Gastroesophageal sphincter (tissue), 4 donors: ENCODE results near the gene FADS6. TPM values are rescaled to one million over a fixed set of nuclear protein-coding genes. Genes with fewer than 3 reads are reported as not detected.
"Not testable (repeated sequence)": the region's sequence is repeated elsewhere in the genome, so short reads cannot be mapped to it uniquely, and the experiment has no call there.

ENCODE experiments used
- ATAC-seq: fragments of 150-250 bp; one replicate; pipeline ENCODE4 v1.9.1; 2016; ENCODE audit warnings: mild to moderate bottlenecking, moderate library complexity
- H3K27ac ChIP-seq, 4 donors: fragments of 200-600 bp; sonication (generic) in 3 of 4; 1 replicate in 3 of 4; 2 replicates in 1 of 4; pipeline ENCODE4 v1.5.1; 2016 to 2019
- H3K27me3 ChIP-seq: fragments of 200-600 bp; sonication (generic); one replicate; pipeline ENCODE4 v1.5.1; 2019
- H3K36me3 ChIP-seq, 2 donors: fragments of 200-600 bp; sonication (generic); one replicate each; pipeline ENCODE4 v1.5.1; 2019; ENCODE audit warnings: control low read depth in 1 of 2
- H3K4me1 ChIP-seq, 3 donors: fragments of 200-600 bp; sonication (generic); 1 replicate in 2 of 3; 2 replicates in 1 of 3; pipeline ENCODE4 v1.5.1; 2016 to 2019; ENCODE audit warnings: control low read depth in 2 of 3
- H3K4me3 ChIP-seq, 2 donors: fragments of 200-600 bp; sonication (generic); one replicate each; pipeline ENCODE4 v1.5.1; 2019; ENCODE audit warnings: mild to moderate bottlenecking in 1 of 2, moderate library complexity in 1 of 2
- H3K9me3 ChIP-seq, 3 donors: fragments of 200-600 bp; sonication (generic); one replicate each; pipeline ENCODE4 v1.5.1; 2017 to 2019; ENCODE audit warnings: control low read depth in 2 of 3
- CTCF ChIP-seq, 4 experiments: fragments of 200-600 bp in 2 of 4; fragments of 450-650 bp in 2 of 4; sonication (generic) in 1 of 4; IDR thresholded peaks; one replicate each; pipeline ENCODE4 v1.5.1; 2017 to 2019; ENCODE audit warnings: antibody characterized with exemption in 4 of 4, mild to moderate bottlenecking in 2 of 4, moderate library complexity in 2 of 4
- EP300 ChIP-seq: sonication (generic); formaldehyde crosslinking; IDR thresholded peaks from one replicate; pipeline ENCODE4 v1.6.1; 2017; ENCODE audit warnings: antibody characterized with exemption, mild to moderate bottlenecking
- POLR2A ChIP-seq, 2 donors: fragments of 450-650 bp; IDR thresholded peaks; one replicate each; pipeline ENCODE4 v1.6.1; 2017; ENCODE audit warnings: antibody characterized with exemption in 2 of 2, mild to moderate bottlenecking in 2 of 2, moderate library complexity in 1 of 2
- POLR2AphosphoS5 ChIP-seq: sonication (generic); formaldehyde crosslinking; IDR thresholded peaks from one replicate; pipeline ENCODE4 v1.6.1; 2017; ENCODE audit warnings: antibody characterized with exemption
- WGBS, 2 donors: methylation state at CpG; one replicate each; pipeline ENCODE4 v1.1.5; 2018; ENCODE audit warnings: low coverage in 1 of 2; 5-methylcytosine and 5-hydroxymethylcytosine counted together
- total RNA-seq, 4 donors: library from RNA; depleted of rRNA; stranded (reverse); fragments of >200 nt; gene quantifications; one replicate each; pipeline ENCODE4 v1.1.0, GENCODE V29; 2016

FADS6 gene
- total RNA-seq, 4 donors from 2014 or later = 0.37 TPM; not detected in 3

GRCh38 chr17:74917430-74917829 is 24.0 kb upstream of the FADS6 start:
- ATAC-seq = no peak
- 66% methylated on average over 6 of the region's 10 CpGs; no CpG with 5 or more reads in 1 of the 2 donors for WGBS, 2 donors
- H3K36me3 ChIP-seq = no peaks in the 10 kb centered on the region
- no peak overlapping the region for H3K4me3 ChIP-seq
- H3K9me3 ChIP-seq = no peaks in the 10 kb centered on the region
- H3K4me1 ChIP-seq = peaks cover 0 to 9% (median 0%) of the 10 kb centered on the region in 3 donors
- peaks cover 77% of the 10 kb centered on the region for H3K27me3 ChIP-seq
- no peak for TF ChIP-seq POLR2A (IDR thresholded peaks at IDR 0.05)
- TF ChIP-seq CTCF (IDR thresholded peaks at IDR 0.05) = no peak
- TF ChIP-seq POLR2AphosphoS5 = no peak
- no peak for TF ChIP-seq EP300
- H3K27ac ChIP-seq = no peak overlapping the region

GRCh38 chr17:74916851-74917199 is 23.4 kb upstream of the FADS6 start:
- TF ChIP-seq CTCF (IDR thresholded peaks at IDR 0.05) = no peak
- TF ChIP-seq POLR2A (IDR thresholded peaks at IDR 0.05) = no peak
- TF ChIP-seq EP300 = no peak
- Histone ChIP-seq H3K36me3 (no peaks in the 10 kb centered on the region), H3K4me3 (no peak overlapping the region), H3K9me3 (no peaks in the 10 kb centered on the region), H3K4me1 (peaks cover 0 to 8% (median 0%) of the 10 kb centered on the region in 3 donors), H3K27ac (no peak overlapping the region), H3K27me3 (peaks cover 71% of the 10 kb centered on the region)
- 89% methylated on average over 9 of the region's 11 CpGs; no CpG with 5 or more reads in 1 of the 2 donors for WGBS, 2 donors
- no peak for ATAC-seq

- ATAC-seq = no peak
- Histone ChIP-seq H3K4me3 (no peak overlapping the region), H3K27ac (no peak overlapping the region), H3K36me3 (no peaks in the 10 kb centered on the region), H3K27me3 (peaks cover 66% of the 10 kb centered on the region), H3K9me3 (no peaks in the 10 kb centered on the region), H3K4me1 (peaks cover 0 to 4% (median 0%) of the 10 kb centered on the region in 3 donors)
- TF ChIP-seq POLR2A (IDR thresholded peaks at IDR 0.05) = no peak
- no peak for TF ChIP-seq CTCF (IDR thresholded peaks at IDR 0.05)
- WGBS, 2 donors = 83 to 86% methylated on average over 3 to 9 of the region's 13 CpGs
Observed at GRCh38 chr17:74916136-74916850, 22.9 kb upstream of the FADS6 start.

GRCh38 chr17:74911423-74911822 is 18.0 kb upstream of the FADS6 start:
- not testable (repeated sequence) for H3K36me3 ChIP-seq, H3K9me3 ChIP-seq, ATAC-seq, H3K4me3 ChIP-seq, H3K4me1 ChIP-seq, H3K27ac ChIP-seq
- peaks cover 26% of the 10 kb centered on the region for H3K27me3 ChIP-seq
- 63 to 100% methylated on average over 2 of the region's 8 CpGs for WGBS, 2 donors

GRCh38 chr17:74909097-74909496 is 15.7 kb upstream of the FADS6 start:
- H3K27ac ChIP-seq, H3K9me3 ChIP-seq, ATAC-seq, H3K4me3 ChIP-seq, H3K36me3 ChIP-seq, H3K4me1 ChIP-seq: not testable (repeated sequence)
- 83% methylated on average over 2 of the region's 4 CpGs; no CpG with 5 or more reads in 1 of the 2 donors for WGBS, 2 donors
- H3K27me3 ChIP-seq = peaks cover 32% of the 10 kb centered on the region

- ATAC-seq = no peak
- H3K9me3 ChIP-seq = no peaks in the 10 kb centered on the region
- no peak overlapping the region for H3K27ac ChIP-seq
- H3K4me1 ChIP-seq = no peaks in the 10 kb centered on the region
- no peak overlapping the region for H3K4me3 ChIP-seq
- H3K36me3 ChIP-seq = no peaks in the 10 kb centered on the region
- H3K27me3 ChIP-seq = peaks cover 52% of the 10 kb centered on the region
- no peak for TF ChIP-seq POLR2AphosphoS5
- WGBS, 2 donors = 90% methylated on average over 2 of the region's 34 CpGs; no CpG with 5 or more reads in 1 of the 2 donors
Observed at GRCh38 chr17:74907012-74907411, 13.6 kb upstream of the FADS6 start.

GRCh38 chr17:74906214-74906793 is 12.9 kb upstream of the FADS6 start:
- not testable (repeated sequence) for H3K4me3 ChIP-seq, H3K36me3 ChIP-seq, H3K4me1 ChIP-seq, H3K27ac ChIP-seq, H3K9me3 ChIP-seq, ATAC-seq
- peaks cover 58% of the 10 kb centered on the region for H3K27me3 ChIP-seq
- WGBS, 2 donors = 45 to 62% methylated on average over 4 to 5 of the region's 6 CpGs
